GM21367 (cell line): ENCODE results near the gene AOPEP.

Experiments
- ATAC-seq: cut with Tn5 transposase; IDR thresholded peaks from one replicate; pipeline ENCODE4 v1.9.1; 2021; ENCODE audit not compliant: unreplicated experiment

AOPEP gene

DNA sequence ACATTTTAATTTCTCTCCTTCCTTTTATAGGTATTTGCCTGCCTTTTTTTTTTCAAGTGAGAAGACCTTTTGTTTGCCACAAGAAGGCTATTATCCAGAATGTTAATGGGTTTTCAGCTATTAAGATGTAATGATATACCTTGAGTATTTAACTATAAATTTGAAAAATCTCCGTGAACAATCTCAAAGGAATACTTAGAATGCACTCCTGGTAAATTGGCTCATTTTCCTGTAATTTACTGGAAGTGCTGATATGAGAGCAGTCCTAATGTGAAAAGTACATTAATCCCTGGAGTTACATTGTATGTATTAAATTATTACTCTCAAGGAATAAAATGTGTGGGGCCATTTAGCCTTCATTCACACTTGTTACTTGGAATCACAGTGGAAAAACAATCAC is 32.4 kb downstream of the AOPEP start:
- no peak for ATAC-seq

DNA sequence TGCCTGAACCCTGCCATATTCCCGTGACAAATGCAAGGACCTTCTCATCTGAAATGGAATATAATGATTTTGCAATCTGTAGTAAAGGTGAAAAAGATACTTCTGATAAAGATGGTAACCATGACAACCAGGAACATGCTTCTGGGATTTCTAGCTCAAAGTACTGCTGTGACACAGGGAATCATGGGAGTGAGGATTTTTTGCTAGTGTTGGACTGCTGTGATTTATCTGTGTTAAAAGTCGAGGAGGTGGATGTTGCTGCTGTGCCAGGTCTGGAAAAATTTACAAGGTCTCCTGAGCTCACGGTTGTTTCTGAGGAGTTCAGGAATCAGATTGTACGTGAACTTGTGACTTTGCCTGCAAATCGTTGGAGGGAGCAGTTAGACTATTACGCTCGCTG is 33.5 kb downstream of the AOPEP start:
- no peak for ATAC-seq

DNA sequence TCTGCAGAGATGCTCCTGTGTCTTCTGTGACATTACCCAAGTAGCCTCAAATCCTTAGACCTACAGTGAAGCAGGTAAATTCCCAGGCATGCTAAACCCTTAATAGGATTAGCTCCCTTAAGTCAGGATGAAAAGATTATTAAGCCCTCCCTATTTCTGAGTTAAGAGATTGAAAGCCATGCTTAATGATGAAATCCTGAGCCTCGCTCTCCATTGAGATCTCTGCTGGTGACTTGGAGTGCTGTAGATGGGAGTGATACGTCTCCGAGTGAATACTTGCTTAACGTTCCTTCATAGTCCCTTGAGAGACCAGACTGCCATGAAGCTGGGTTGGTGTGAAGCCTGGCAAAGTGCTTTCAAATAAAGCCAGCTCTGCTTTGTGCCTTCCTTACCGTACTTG is 34.2 kb downstream of the AOPEP start:
- no peak for ATAC-seq

DNA sequence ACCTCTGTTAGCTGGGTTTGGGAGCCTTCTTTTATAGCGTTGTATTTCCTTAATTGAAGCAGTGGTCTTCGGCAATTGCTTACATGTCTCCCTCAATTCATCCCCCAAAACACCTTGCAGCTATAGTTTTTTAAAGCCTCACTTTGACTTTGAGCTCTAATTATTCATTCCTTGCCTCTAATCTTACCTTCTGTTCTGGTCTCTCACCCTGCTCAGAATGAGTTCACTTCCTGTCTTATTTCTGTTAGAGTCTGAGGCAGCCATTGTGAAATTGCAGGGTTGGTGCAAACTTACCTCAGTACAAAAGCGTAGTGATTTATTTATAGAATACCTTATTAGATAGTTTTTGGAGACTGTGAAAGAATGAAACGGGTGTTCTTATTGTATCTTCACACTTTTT is 35.0 kb downstream of the AOPEP start:
- no peak for ATAC-seq

DNA sequence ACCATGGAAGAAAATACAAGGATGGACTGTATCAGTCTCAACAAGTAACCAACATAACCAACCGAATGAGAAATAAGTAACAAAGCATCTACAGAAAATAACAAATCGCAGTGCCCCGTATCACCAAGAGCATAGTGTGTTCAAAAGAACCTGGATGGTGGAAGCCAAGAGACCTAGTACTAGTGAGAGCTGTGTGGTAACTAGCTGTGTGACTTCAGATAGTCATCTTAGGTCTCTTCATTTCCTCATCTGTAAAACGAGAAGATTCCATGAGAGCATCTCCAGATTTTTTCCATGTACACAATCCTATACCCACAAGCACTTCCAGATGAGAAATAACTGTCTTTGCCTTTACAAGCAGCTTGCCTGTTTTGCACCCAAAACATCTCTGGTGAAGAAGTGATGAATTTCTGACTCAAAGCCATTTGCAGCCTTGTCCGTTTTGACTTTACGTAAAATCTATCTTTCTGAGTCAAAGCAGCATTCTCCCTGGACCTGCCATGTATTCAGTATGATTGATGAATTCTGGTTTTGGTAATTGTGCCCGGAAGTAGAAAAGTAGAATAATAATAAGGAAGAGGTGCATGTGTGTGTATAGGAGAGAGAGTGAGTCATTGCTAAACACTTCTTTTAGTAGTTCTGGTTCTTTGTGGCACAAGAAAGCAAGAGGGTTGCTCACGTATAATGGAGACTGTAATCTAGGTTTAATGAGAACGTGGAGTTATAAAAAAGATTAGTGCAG is 41.0 kb downstream of the AOPEP start:
- ATAC-seq: no peak

DNA sequence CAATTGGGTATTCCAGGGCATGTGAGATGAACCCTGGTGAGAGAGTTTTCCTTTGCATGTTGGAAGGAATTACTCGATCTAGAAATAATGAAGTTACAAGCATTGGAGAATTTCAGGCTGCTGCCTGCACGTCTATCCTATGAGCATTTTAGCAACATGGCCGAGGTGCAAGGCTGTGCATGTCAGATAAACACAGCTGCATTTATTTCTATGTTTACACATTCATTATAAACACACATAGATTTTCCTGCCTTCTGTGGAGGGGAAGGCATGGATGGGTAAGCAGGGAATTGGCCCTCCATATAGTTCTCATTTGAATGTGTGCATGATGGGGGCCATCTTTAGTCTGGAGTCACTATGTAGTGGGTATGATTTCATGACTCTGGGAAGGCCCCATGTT is 42.3 kb downstream of the AOPEP start:
- no peak for ATAC-seq

DNA sequence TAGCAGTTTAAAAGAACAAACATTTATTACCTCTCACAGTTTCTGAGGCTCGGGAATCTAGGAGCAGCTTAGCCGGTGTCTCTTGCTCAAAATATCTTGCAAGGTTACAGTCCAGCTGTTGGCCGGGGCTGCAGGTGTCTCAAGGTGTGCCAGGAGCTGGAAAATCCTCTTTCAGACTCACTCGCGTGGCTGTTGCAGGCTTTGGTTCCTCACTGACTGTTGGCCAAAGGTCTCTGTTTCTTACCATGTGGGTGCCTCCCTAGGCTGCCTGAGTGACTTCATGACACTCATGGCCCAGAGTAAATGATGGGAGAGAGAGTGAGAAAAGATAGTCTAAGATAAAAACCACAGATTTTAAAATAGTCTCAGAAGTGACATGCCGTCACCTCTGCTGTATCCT is 43.8 kb downstream of the AOPEP start:
- ATAC-seq: no peak

DNA sequence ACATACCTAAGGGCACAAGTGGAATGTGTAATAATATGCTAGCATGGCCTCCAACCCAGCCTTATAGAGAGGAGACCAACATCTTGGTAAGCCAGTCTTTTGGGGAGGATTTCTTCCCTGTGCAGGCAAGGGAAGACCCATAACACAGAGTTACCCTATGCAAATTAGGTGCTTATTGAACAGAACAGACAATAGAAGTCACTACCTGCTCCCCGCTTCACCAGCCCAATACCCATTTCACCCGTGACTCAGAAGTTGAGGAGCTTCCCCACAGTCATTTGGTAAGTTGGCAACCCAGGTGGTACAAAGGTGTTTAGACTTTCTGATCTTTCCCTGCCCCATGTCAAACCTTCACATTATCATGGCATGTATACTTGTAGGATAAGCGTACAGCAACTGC is 44.6 kb downstream of the AOPEP start:
- no peak for ATAC-seq

DNA sequence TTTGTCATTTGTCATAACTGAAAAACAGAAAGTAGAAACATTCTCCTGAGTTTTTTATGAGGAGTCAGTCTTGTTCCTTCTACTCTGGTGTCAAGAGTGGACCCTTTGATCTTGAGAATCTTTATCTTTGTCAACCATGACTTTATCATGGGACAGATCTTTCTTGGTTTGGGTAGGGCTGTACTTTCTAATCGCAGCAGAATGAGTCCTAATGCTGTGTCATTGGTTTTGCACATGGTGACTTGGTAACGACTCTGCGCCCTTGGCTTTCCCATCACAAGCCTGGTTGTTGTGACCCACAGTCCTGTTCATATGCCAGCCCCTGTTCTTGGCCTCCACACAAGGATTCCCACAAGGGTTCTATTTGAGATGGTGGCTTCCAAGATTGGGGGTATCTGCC is 45.6 kb downstream of the AOPEP start:
- ATAC-seq: no peak

DNA sequence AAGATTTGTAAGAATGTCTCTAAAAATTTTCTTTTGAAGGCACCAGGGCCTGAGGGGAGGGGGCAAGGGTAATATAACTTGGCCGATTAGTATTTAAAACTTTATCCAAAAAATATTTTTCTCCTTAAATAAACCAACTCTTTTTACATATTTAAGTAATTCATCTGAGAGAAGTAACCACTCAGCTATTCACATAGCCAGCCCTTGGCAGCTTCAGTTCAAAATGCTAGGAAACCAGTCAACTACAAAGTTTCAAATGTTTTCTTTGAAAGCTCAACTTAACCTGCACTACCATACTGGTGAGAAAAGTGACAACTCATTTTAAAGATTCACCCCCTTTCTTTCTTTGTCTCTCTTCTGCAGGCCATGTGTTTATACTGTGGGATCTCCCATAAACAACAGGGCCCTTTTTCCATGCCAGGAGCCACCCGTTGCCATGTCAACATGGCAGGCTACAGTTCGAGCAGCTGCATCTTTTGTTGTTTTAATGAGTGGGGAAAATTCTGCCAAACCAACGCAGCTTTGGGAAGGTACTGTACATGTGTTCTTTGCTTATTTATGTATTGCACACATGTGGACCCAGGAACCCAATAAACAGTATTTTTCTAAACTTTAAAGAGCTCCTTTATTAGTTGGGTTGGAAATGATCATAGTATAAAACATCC is 46.3 kb downstream of the AOPEP start:
- ATAC-seq: no peak

DNA sequence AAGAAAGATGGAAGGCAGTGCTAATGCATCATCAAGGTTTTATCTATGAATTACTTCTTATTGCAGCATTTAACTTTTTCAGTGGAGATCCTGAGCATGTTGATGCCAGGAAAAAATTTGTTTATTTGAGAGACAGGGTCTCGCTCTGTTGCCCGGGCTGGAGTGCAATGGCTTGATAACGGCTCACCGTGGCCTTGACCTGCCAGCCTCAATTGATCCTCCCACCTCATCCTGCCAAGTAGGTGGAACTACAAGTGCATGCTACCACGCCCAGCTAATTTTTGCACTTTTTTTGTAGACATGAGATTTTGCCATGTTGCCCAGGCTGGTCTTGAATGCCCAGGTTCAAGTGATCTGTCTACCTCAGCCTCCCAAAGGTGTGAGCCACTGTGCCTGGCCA is 47.2 kb downstream of the AOPEP start:
- no peak for ATAC-seq

DNA sequence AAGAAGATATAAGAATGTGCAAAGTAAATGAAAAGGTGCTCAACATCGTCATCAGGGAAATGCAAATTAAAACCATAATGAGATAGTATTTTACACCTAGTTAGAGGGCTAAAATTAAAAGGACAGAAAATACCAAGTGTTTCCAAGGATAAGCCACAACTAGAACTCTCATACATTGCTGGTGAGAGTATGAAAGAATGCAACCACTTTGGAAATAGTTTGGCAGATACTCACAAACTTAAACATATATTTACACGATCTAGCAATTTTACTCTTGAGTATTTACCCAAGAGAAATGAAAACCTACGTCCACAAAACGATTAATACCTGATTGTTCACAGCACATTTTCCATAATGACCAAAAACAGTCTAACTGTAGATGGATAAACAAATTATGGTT is 51.5 kb downstream of the AOPEP start:
- no peak for ATAC-seq

DNA sequence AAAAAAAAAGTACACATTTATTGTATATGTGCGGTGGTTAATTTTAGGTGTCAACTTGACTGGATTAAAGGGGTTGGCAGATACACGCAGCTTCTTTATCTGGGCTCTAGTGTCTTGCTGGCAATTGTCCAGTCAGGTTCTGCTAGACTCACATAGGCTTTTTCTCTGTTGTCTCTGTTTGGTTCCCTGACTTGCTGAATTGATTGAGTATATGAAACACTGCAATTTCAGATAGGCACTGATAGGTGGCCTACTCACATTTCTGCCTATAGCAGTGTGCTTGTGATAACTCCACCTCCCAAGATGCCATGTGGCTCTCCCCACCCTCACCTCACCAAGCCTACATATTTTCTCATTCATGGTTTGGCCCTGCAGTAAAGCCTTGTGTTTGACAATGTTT is 52.5 kb downstream of the AOPEP start:
- no peak for ATAC-seq

DNA sequence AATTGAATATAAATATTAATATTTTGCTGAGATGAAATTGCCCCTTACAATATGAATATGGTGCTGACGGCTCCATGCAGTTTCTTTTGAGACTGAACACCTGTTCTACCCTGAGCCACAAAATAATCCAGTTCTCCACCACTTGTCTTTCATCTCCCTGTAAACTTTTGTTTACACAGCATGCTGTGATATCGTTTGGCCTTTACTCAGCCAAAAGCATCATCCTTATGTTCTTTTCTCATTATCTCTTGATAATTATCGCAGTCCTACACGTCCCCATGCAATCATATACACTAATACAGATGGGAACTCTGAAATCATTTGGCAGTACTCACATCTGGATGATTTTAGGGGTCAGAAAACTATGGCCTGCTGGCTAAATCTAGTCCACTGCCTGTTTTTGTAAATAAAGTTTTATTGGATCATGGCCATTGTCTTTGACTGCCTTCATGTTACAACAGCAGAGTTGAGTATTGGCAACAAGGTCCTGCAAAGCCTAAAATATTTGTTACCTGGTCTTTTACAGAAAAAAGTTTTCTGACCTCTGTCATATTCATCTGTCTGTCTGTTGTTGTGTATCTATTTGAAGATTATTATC is 53.3 kb downstream of the AOPEP start:
- ATAC-seq: no peak

DNA sequence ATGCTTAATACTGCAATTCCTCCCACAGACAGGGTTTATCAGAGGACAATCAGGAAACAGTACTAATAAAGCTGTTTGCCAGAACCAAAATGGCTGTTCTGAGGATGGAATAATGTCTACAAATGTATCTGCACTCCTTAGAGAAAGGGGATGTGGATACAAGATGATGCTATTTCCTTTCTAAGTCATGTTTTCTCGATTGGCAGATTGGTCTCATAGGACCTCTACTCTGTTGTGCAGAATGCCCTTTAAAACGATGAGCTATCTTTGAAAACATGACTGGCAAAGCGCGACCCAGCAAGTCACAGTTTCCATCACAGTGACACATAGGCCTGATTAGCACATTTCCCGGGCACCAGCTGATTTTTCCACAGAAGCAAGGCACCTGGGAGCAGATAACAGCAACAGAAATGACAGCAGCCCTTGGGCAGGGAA is 54.0 kb downstream of the AOPEP start:
- no peak for ATAC-seq

DNA sequence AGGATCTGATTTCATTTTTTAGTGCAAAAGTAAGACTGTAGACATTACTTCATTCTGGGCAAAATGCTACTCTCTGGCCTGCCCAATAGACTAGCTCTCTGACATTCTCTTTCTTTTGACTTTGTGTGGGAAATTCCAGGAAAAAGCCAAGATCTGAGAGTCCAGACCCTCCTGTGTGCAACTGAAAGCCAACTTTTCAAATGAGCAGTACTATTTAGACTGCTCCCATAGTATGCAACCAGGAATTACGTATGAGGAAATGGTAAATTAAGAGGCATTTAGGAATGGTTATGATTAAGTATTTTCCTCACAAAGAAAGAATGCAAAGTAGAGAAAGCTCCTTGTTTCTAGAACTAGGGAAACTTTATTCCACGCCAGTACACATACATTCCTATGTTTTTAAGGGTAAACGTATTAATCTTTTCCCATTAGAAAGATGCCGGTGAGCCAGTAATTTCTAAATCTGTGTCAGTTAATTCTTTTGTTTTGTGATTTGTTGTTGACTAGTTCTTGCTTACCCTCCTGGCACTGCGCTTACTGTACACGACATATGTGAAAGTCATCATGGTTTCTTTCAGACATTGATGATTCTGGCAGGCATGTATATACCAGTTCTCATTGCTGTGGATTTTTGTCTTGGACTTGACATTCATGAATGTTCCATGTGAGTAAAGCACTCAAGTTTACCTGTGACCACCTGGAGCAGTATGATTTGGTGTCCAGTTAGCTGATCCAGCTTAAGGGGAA is 56.0 kb downstream of the AOPEP start:
- ATAC-seq: no peak

DNA sequence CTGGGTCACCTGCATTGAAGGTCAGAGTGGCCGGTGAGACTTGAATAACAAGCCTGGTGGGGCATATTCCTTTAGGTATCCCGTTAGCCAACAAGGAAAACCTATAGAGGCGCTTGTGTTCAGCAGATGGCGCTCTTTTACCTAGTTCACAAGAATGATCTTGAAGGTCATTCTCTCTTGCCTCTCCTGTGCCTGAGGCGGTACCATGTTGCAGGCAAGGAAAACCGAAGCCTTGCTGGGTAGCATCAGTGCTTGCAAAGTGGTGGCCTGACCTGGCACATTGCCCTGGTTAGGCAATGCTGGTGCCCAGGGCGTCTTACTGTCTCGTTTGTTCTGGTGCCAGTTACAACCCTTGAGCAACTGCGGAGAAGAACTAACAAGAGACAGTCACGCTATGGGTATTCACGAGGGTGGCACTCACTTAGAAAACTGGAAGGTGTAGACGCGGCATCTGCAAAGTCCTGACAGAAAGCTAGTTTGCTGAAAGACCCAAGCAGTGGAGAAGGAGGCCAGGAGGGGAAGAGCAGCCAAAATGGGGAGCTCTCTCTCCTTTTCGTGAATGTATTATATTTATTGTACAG is 56.7 kb downstream of the AOPEP start:
- no peak for ATAC-seq

DNA sequence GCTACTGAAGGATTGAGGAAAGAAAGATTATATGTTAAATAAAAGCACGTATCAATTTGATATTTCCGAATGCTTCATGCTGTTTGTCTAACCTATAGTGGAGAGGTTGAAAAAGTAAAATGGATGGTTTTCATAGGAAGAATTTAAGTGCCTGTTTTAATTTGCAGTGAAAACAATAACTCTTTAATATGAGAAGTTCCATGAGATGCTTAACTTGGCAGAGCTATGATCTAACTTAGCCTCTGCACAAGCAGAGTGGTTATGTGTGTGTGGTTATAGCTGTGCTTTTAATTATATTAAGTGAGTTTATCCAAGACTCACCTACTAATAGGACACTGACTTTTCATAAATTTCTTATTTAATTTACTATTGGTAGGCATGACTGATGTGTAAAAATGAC is 57.4 kb downstream of the AOPEP start:
- ATAC-seq: no peak

DNA sequence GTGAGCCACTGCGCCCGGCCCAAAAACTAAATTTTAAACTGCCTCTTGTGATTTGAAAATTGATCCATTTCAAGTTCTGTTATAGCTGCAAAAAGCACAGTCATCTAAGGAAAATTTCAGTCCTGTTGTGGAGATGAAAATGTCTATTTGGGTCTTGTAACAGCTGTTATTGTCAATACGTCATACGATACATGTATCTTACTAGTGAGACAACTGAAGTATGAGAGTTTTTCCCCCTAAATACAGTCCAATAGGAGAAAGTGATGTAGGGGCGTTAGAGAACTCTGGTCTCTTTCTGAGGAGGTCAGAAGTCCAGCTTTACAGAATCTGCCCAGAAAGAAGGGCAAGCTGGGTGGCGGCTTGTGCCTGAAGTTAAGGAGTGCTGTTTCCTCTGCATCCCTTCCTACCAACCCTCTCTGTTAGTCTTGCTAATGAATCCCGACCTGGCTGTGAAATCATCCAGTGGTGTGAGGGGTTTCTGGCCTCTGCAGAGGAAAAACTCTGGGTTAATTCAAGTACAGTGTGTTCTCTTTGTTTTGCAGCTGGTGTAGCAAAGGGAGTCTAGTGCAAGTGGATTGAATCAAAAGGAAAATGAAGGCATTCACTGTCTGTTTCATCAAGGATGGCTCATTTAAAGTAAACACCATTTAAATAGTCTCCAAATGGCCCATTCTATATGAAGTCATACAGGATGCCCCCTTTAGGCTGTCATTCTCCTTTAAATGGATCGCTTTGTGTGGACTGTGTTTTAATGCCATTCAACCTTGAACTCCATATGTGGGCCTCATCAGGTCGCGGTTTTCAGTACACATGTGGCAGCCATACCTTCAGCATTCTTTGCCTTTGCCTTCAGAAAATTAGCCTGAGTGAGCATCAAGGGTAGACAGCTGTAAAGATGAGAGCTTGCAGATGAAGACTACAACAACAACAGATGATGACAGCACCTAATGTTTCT is 59.0 kb downstream of the AOPEP start:
- no peak for ATAC-seq

DNA sequence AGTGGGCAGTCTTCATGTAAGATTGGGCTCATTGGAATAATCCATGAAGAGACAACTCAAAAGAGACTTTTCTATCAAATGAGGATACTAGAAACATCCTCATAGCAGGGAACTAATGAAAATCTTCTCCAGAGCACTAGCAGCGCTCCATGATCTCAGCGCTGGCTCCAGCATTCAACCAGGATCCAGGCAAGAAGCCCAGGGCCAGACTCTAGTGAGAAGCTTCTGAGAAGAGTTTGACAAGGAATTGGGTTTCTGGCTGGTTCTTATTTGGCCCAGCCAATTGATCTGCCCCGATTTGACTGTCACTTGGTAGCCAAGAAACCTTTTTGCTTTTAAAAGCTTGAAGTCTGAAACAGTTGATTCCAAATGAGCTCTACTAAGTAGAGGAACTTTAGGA is 60.1 kb downstream of the AOPEP start:
- ATAC-seq: no peak
